Measurements from ENCODE around the gene GRIK3.

The GRIK3 gene

GRCh38 chr1:36766481-36766880, 267.8 kb downstream of the GRIK3 start:
- no peak for DNase-seq (ENCODE audit: low read depth, low spot score)

- no peak for DNase-seq (ENCODE audit: low read depth, low spot score)
Measured at GRCh38 chr1:36765785-36766300, 268.5 kb downstream of the GRIK3 start.

- DNase-seq (ENCODE audit: low read depth, low spot score), result no peak
Measured at GRCh38 chr1:36764798-36765197, 269.5 kb downstream of the GRIK3 start.

GRCh38 chr1:36763771-36764170, 270.5 kb downstream of the GRIK3 start:
- no peak for DNase-seq (ENCODE audit: low read depth, low spot score)

GRCh38 chr1:36762174-36762573, 272.1 kb downstream of the GRIK3 start:
- DNase-seq (ENCODE audit: low read depth, low spot score), result no peak

GRCh38 chr1:36761113-36761512, 273.2 kb downstream of the GRIK3 start:
- no peak for DNase-seq (ENCODE audit: low read depth, low spot score)

- no peak for DNase-seq (ENCODE audit: low read depth, low spot score)
Measured at GRCh38 chr1:36760081-36760480, 274.2 kb downstream of the GRIK3 start.

- DNase-seq (ENCODE audit: low read depth, low spot score), result no peak
Measured at GRCh38 chr1:36759355-36759754, 275.0 kb downstream of the GRIK3 start.

GRCh38 chr1:36755303-36756230, 278.7 kb downstream of the GRIK3 start:
- no peak for DNase-seq (ENCODE audit: low read depth, low spot score)

- DNase-seq (ENCODE audit: low read depth, low spot score), result no peak
Measured at GRCh38 chr1:36754366-36754765, 279.9 kb downstream of the GRIK3 start.

- no peak for DNase-seq (ENCODE audit: low read depth, low spot score)
Measured at GRCh38 chr1:36753451-36753850, 280.9 kb downstream of the GRIK3 start.

- no peak for DNase-seq (ENCODE audit: low read depth, low spot score)
Measured at GRCh38 chr1:36752891-36753361, 281.4 kb downstream of the GRIK3 start.

GRCh38 chr1:36752431-36752830, 281.9 kb downstream of the GRIK3 start:
- DNase-seq (ENCODE audit: low read depth, low spot score), result no peak

- DNase-seq (ENCODE audit: low read depth, low spot score), result no peak
Measured at GRCh38 chr1:36751525-36751924, 282.8 kb downstream of the GRIK3 start.

GRCh38 chr1:36748466-36748865, 285.8 kb downstream of the GRIK3 start:
- no peak for DNase-seq (ENCODE audit: low read depth, low spot score)

Data from activated CD4-positive, CD25-positive, alpha-beta regulatory T cell treated with anti-CD3 and anti-CD28 coated beads, Interleukin-2, amount 50 U/mL, for 16 hours (primary cell).